DMS79 treated with DMSO at 0.1 percent for 48 hours (cell line): ENCODE results near the gene SAMD13.
"Not testable (repeated sequence)": the region's sequence is repeated elsewhere in the genome, so short reads cannot be mapped to it uniquely, and the experiment has no call there.

Experiments
- DNase-seq: peaks from one replicate; lab custom pipeline; 2025; lab: John Stamatoyannopoulos, UW

SAMD13 gene

DNA sequence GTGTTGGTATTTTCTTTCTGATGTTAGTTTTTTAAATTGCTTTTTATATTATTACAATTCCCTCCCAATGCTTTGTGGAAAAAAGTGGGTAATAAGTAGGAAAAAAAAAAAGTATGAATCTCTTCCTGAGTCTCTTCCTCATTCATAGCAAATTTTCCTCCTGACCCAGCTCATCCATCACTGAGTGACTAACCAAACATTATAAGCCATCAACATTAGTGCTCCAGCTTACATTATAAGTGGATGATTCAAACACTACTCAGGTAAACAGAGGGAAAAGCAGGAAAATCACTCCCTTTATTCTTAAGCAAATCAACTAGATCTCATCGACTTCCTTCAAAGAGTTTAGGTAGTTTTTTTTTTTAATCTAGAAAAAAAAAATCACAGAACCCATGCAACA lies 15.4 kb upstream of the SAMD13 start:
- DNase-seq = no peak

DNA sequence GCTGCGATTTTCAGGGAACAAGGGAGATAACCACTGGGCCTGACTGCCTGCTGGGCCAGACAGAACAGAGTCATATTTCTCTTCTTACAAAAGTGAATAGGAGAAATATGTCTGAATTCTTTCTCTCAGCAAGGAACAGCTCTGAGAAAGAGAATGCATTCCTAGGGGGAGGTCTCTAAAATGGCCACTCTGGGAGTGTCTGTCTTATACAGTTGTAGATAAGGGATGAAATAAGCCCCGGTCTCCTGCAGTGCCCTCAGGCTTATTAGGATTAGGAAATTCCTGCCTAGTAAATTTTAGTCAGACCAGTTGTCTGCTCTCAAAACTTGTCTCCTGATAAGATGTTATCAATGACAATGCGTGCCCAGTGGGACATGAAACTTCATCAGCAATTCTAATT lies 14.1 kb upstream of the SAMD13 start:
- not testable (repeated sequence) for DNase-seq

DNA sequence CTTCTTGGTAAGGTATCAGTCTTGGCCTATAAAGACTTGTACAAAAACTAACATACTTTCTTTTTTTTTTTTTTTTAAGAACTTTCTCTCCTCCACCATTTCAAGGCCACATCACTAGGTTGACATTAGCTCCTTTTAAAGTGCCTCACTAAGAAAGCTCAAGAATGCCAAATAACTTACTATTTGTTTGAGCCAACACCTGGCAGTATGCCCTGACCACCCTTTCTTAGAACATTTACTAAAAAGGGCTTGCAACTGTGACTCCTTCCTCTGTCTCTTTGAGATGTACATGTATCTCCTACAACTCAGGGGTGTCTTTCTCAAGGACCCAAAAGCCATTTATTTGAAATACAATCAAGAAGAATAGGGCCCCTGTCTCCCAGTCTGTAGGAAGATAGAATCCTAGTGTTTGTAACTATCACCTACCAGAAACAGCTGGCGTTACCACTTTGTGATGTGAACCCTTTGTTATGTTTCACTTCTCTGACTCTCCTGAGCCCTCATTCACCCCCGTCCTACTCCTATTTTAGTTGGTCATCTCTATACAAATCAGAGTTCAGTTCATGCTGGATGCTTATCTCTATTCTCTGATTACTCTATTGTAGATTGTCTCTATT lies 12.2 kb upstream of the SAMD13 start:
- no peak for DNase-seq

GRCh38 chr1:84291882-84292655 lies 9.4 kb upstream of the SAMD13 start:
- no peak for DNase-seq

GRCh38 chr1:84293766-84294165 lies 7.7 kb upstream of the SAMD13 start:
- DNase-seq = no peak

DNA sequence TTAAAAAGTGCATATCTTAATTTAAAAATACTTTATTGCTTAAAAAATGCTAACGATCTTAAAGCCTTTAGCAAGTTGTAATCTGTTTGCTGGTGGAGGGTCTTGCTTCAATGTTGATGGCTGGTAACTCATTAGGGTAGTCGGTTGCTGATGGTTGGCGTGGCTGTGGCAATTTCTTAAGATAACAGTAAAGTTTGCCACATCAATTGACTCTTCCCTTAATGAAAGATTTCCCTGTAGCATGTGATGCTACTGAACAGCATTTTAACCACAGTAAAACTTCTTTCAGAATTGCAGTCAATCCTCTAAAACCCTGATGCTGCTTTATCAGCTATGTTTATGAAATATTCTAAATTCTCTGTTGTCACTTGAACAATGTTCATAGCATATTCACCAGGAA lies 6.8 kb upstream of the SAMD13 start:
- DNase-seq = no peak

- no peak for DNase-seq
Measured at GRCh38 chr1:84297546-84298244, 3.8 kb upstream of the SAMD13 start.

DNA sequence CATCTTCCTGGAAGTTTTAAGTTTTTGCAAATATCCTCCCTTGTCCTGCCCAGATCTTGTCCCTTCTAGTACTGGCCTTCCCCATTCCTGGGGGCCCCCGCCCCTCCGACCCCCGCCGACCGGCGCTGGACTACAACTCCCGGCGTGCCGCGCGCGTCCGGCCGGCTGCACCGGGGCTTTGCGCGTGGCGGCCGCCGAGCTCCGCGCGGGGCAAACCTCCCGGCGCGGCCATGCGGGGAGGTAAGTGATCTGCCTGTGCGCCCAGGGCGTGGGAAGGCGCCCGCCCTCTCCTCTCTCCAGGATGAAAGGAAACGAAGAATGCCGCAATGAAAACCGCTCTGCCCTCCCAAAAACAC lies 3.2 kb upstream of the SAMD13 start:
- DNase-seq = peak; percentile 26

GRCh38 chr1:84298684-84299535 lies 2.6 kb upstream of the SAMD13 start:
- peak; percentile 25 for DNase-seq

- DNase-seq = no peak
Measured at GRCh38 chr1:84299536-84300170, 1.9 kb upstream of the SAMD13 start.

DNA sequence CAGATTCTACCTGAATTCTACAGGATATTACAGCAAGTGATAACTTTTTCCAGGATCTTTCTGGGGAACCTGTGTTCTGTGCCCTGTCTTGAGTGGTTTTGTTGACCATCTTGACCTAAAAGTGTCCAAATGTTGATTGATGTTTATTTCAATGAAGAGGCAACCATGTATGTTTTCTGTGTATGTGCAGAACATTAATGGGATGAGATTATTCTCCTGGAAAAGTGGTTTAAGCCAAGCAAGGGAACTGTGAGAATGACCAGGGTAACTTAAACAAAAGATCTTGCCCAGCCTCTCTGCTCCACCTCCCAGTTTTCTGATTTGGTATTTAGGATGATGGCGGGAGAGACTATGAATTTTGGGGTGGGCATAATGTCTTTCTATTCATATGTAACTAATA lies 1.0 kb upstream of the SAMD13 start:
- no peak for DNase-seq

GRCh38 chr1:84301785-84302385 lies 377 bp downstream of the SAMD13 start:
- peak; percentile 43 for DNase-seq

- no peak for DNase-seq
Measured at GRCh38 chr1:84303314-84303830, 1.9 kb downstream of the SAMD13 start.

DNA sequence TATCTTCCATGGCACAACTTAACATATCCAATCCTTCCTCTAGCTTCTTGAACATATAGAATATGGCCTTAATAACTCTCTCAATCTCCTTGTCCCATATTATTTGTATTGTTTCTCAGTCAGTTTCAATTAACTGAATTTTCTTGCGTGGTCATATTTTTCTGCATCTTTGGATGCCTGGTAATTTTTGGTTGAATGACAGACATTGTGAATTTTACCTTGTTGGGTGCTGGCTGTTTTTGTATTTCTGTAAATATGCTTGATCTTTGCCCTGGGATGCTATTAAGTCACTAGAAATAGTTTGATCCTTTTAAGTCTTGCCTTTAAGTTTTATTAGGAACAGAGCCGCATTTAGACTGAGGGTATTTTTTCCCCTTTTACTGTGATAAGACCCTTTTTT lies 5.9 kb downstream of the SAMD13 start:
- no peak for DNase-seq

DNA sequence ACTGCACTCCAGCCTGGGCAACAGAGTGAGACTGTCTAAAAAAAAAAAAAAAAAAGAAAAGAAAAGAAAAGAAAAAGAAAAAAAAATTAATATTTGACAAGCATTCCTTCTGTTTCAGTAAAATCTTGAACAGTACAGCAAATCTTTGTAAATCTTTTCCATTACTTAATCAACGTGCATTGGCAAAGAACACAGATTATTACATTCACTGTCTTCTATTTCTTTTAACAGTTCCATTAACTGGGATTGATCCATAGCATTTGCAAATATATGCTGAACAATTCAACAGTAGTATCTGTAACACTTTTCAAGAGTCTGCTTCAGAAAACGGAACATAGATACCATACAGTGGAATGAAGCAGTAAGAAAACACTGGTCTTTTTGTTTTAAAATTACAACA lies 9.8 kb downstream of the SAMD13 start:
- DNase-seq = no peak

- DNase-seq = no peak
Measured at GRCh38 chr1:84319662-84320061, 18.2 kb downstream of the SAMD13 start.

- DNase-seq = no peak
Measured at GRCh38 chr1:84327830-84328229, 26.3 kb downstream of the SAMD13 start.

DNA sequence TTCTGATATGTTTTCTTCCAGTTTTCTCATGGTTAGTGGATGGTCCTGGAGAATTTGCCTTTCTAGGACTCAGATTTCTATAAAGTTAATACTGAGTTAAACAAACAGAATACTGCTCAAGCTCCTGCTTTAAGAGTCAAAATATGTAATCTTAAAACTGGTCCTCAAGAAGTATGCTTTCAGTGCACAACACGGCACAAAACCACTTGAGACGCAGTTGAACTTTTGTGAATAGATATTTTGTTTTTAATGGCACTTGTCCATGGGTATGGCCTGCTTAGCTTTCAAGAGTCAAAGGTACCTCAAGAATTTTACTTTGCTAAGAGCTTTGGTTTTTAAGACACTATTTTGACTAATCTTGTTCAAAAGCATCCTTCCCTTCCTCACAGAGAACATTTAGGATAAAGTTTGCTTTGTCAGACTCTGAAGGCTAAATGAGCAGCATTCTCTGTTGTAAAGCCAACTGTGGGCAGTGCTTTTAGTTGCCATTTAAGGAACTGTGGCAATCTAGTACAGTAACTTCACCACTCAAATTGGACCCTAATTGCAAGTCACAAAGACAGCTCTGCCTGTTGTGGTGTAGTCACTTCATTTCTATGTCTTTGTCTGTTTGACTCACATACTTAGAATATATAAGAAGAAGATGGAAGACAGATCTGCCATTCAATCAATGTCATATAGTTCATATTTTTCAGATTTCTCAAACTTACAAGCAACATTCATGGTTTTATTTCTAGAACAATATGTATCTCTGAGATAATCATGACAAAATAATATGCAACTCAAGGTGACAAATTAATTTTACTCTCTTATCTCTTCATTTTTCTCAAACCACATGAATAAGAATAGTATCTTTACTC lies 28.8 kb downstream of the SAMD13 start:
- DNase-seq = peak; percentile 78

DNA sequence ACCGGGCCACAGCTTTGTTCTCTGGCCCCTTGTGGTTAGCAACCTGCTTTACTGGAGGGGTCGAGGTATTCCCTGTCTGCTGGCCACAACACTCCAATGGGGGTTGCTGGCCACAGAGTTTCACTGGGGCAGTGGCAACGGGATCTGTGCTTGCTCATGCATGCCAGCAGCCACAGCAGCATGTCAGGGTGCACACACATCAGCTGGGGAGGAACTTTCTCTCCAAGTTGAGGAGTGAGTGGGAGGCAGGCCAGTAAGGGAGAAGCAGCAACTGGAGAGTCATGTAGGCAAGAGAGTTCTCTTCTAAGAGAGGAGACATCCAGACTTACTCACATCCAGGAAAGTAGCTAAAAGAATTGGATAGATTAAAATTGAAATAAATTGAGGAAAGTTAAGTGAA lies 38.0 kb downstream of the SAMD13 start:
- no peak for DNase-seq

- DNase-seq = no peak
Measured at GRCh38 chr1:84344286-84344685, 42.8 kb downstream of the SAMD13 start.
